Sigmoid colon (tissue), 7 donors: ENCODE measurements around the gene BMERB1. TPM values are rescaled to one million over a fixed set of nuclear protein-coding genes. Genes with fewer than 3 reads are reported as not detected.

ENCODE experiments used
- DNase-seq: peaks from one replicate; pipeline ENCODE4 v3.0.0-alpha.2; 2019
- H3K27ac ChIP-seq, 4 donors: fragments of 200-600 bp; sonication (generic); one replicate each; pipeline ENCODE4 v1.5.1; 2016 to 2019; ENCODE audit warnings: mild to moderate bottlenecking in 1 of 4
- H3K27me3 ChIP-seq, 3 donors: fragments of 200-600 bp; sonication (generic); one replicate each; pipeline ENCODE4 v1.5.1; 2019; ENCODE audit warnings: mild to moderate bottlenecking in 1 of 3
- H3K36me3 ChIP-seq, 4 donors: fragments of 200-600 bp; sonication (generic); one replicate each; pipeline ENCODE4 v1.5.1; 2016 to 2019
- H3K4me1 ChIP-seq, 4 donors: fragments of 200-600 bp; sonication (generic); one replicate each; pipeline ENCODE4 v1.5.1; 2017 to 2019
- H3K4me3 ChIP-seq, 4 donors: fragments of 200-600 bp; sonication (generic); one replicate each; pipeline ENCODE4 v1.5.1; 2017 to 2019; ENCODE audit warnings: mild to moderate bottlenecking in 2 of 4, moderate library complexity in 1 of 4
- H3K9me3 ChIP-seq, 4 donors: fragments of 200-600 bp in 3 of 4; sonication (generic) in 3 of 4; one replicate each; pipeline versions ENCODE4 v1.5.1 to v1.6.1; 2013 to 2019
- EP300 ChIP-seq, 4 donors: sonication (generic); formaldehyde crosslinking; IDR thresholded peaks; one replicate each; pipeline ENCODE4 v1.6.1; 2017; ENCODE audit warnings: antibody characterized with exemption in 4 of 4
- POLR2A ChIP-seq, 2 donors: fragments of 450-650 bp; IDR thresholded peaks; one replicate each; pipeline ENCODE4 v1.6.1; 2016; ENCODE audit warnings: antibody characterized with exemption in 2 of 2, mild to moderate bottlenecking in 2 of 2, moderate library complexity in 2 of 2
- POLR2AphosphoS5 ChIP-seq, 4 donors: sonication (generic); formaldehyde crosslinking; IDR thresholded peaks; one replicate each; pipeline ENCODE4 v1.6.1; 2017; ENCODE audit warnings: antibody characterized with exemption in 4 of 4
- WGBS, 2 donors: extraction: QIAGEN DNeasy Blood & Tissue Kit; methylation state at CpG; one replicate each; pipeline ENCODE4 v1.1.7; 2013; 5-methylcytosine and 5-hydroxymethylcytosine counted together
- intact Hi-C: fragments of 100-400 bp; cut with DNase I; formaldehyde crosslinking; loops from one replicate; pipeline ENCODE4 v1.15.1; 2023
- polyA plus RNA-seq, 3 donors: library from polyadenylated mRNA; stranded (reverse); fragments of 200-250 nt; gene quantifications; one replicate each; pipeline ENCODE4 v1.2.3, GENCODE V29; 2013
- total RNA-seq, 4 donors: library from RNA; depleted of rRNA; stranded (reverse); fragments of >200 nt; gene quantifications; one replicate each; pipeline ENCODE4 v1.1.0, GENCODE V29; 2016
- TF ChIP-seq, protein P1 (sequence below), 4 experiments: fragments of 450-650 bp in 3 of 4; fragments of 200-600 bp in 1 of 4; IDR thresholded peaks; one replicate each; pipeline ENCODE4 v1.5.1; 2016 to 2019; ENCODE audit warnings: antibody characterized with exemption in 4 of 4, mild to moderate bottlenecking in 3 of 4, moderate library complexity in 2 of 4
- donor health status: healthy with polysubstance abuse.
- donor health status: Bipolar disorder and iron deficiency.
- donor health status: healthy.

BMERB1 gene
- total and polyA plus RNA-seq, 7 donors: 3.7 to 112 (median 63.4) TPM

DNA sequence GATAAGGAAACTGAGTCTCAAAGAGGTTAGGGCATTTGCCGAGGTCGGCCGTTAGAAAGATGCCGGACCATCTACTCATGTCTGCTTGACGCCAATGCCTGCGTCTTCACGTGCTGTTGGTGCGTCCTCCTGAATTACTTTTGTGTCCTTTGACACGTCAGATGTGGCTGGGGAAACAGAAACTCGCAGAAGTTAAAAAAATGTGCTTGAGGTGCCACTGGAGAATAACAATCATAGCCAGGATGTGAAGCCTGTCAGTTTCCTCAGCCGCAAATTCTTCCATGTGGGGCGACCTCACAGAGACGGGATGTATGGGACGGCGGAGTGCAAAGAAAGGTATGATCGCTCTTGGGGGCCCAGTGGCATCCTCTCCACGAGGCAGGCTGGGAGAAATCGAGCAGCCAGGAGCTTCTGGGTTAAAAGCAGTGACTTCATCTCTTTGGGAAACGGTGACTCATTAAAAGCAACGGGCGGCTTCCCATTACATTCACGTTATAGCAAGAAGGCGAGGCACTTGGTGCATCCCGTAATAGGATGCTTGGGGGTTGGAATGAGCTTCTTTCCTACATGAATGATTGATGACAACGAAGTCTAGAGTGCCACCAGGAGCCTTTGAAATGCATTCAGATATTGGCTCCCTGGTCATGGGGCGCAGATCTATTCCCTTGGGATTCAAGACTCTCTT is 67.8 kb downstream of the BMERB1 start:
- WGBS, 2 donors: 59 to 79% methylated on average over 26 of the region's 26 CpGs
- peak overlapping the region in 1 of 4 donors; percentile 15 for H3K27ac ChIP-seq

DNA sequence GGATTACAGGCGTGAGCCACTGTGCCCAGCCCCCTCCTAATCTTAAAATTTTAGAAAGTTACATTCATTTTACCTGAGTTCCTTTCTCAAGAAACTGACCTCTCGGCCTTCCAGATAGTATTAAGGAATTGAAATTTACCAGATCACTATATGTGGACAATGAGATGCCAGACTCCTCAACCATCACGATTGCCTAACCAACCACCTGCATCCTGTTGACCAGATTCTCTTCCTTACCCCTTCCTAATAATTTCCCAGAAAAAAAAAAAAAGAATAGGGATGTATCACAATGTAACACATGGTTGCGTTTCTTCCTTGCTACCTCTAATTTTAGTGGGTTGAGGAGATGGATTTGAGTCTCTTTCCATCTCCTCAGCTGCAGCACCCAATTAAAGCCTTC is 72.1 kb downstream of the BMERB1 start:
- Histone ChIP-seq H3K9me3 (no peaks in the 10 kb centered on the region), H3K27ac (no peak overlapping the region), H3K4me1 (peaks cover 0 to 18% (median 15%) of the 10 kb centered on the region in 4 donors), H3K4me3 (no peak overlapping the region), H3K27me3 (no peaks in the 10 kb centered on the region), H3K36me3 (no peaks in the 10 kb centered on the region)
- TF ChIP-seq POLR2A (IDR thresholded peaks at IDR 0.05) (no peak), EP300 (IDR thresholded peaks at IDR 0.05) (no peak), POLR2AphosphoS5 (IDR thresholded peaks at IDR 0.05) (no peak)
- TF ChIP-seq, protein P1, sequence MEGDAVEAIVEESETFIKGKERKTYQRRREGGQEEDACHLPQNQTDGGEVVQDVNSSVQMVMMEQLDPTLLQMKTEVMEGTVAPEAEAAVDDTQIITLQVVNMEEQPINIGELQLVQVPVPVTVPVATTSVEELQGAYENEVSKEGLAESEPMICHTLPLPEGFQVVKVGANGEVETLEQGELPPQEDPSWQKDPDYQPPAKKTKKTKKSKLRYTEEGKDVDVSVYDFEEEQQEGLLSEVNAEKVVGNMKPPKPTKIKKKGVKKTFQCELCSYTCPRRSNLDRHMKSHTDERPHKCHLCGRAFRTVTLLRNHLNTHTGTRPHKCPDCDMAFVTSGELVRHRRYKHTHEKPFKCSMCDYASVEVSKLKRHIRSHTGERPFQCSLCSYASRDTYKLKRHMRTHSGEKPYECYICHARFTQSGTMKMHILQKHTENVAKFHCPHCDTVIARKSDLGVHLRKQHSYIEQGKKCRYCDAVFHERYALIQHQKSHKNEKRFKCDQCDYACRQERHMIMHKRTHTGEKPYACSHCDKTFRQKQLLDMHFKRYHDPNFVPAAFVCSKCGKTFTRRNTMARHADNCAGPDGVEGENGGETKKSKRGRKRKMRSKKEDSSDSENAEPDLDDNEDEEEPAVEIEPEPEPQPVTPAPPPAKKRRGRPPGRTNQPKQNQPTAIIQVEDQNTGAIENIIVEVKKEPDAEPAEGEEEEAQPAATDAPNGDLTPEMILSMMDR (IDR thresholded peaks at IDR 0.05): no peak
- no peak for DNase-seq
- WGBS, 2 donors: 82% methylated on average over 4 of the region's 4 CpGs
- intact Hi-C loops: no loop called here

More for the DNA sequence above, 67.8 kb downstream of the BMERB1 start:
- DNase-seq: no peak
- H3K9me3 ChIP-seq: no peaks in the 10 kb centered on the region
- no peak overlapping the region for H3K4me3 ChIP-seq
- no peaks in the 10 kb centered on the region for H3K36me3 ChIP-seq
- TF ChIP-seq, protein P1 (IDR thresholded peaks at IDR 0.05): no peak
- TF ChIP-seq POLR2AphosphoS5 (IDR thresholded peaks at IDR 0.05) (peak in 1 of 4 donors; percentile 24), EP300 (IDR thresholded peaks at IDR 0.05) (no peak), POLR2A (IDR thresholded peaks at IDR 0.05) (no peak)
- H3K4me1 ChIP-seq: peaks cover 0 to 11% (median 5%) of the 10 kb centered on the region in 4 donors
- intact Hi-C loops: no loop called here
- no peaks in the 10 kb centered on the region for H3K27me3 ChIP-seq

DNA sequence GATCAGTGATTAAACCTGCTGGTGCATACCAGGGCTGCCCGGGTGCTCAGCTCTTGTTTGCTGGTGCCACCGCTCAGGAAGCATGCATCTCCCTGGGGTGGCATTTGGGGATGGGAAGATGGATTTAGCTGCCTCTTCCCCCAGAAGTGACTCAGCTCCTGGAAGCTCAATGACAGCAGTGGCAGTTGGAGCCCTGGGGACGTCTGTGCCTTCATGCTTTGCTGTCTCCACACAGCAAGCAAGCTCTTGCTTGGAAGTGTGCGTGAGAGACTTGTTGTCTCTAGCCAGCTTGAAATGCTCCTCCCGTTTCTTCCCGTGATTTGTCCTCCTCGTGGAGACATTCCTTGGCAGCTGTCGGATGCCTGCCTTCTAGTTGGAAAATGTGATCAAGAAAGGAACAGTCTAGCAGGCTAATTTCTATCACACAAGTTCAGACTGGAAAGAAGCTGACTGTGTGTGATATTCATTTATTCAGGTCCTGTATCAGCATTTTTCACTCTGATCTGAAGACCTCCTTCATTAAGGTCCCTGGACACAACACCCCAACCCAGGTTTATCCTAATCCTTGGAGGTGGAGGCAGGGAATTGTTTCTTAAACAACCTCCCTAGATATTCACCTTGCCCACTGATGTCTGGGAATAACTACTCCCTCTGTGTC is 73.0 kb downstream of the BMERB1 start:
- WGBS, 2 donors: 31 to 41% methylated on average over 8 of the region's 8 CpGs
- DNase-seq: no peak
- Histone ChIP-seq H3K27ac (peak overlapping the region in 3 of 4 donors; percentile 8 to 45 (median 22)), H3K27me3 (no peaks in the 10 kb centered on the region), H3K4me3 (no peak overlapping the region), H3K4me1 (peaks cover 0 to 14% (median 13%) of the 10 kb centered on the region in 4 donors), H3K9me3 (no peaks in the 10 kb centered on the region), H3K36me3 (no peaks in the 10 kb centered on the region)
- TF ChIP-seq POLR2AphosphoS5 (IDR thresholded peaks at IDR 0.05) (peak in 1 of 4 donors; percentile 24), POLR2A (IDR thresholded peaks at IDR 0.05) (no peak), EP300 (IDR thresholded peaks at IDR 0.05) (no peak)
- TF ChIP-seq, protein P1 (IDR thresholded peaks at IDR 0.05): no peak
- intact Hi-C loops: no loop called here

DNA sequence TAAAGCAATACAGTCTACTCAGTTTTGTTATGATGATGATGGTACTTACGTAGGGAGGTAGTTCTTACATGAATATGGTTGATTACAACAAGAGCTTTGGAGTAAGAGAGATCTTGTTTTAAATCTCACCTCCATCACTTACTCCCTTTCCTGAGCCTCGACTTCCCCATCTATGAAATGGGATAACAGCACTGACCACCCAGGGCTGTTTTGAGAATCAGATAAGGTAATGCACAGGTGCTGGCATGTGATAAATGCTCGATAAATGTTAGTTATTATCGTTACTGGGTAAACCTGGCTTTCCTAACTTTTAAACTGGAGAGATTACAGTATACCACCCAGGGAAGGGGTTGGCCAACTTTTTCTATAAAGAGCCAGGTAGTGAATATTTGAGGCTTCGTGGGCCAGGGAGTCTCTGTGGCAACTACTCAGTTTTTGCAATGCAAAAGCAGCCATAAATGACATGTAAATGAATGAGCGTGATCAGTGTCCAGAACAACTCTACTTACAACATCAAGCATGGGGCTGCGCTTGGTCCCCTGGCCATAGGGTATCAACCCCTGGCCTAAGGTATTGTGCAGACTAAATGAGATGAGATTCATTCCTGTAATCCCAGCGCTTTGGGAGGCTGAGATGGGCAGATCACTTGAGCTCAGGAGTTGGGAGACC is 73.7 kb downstream of the BMERB1 start:
- no peaks in the 10 kb centered on the region for H3K9me3 ChIP-seq
- no peak for DNase-seq
- intact Hi-C loops: no loop called here
- H3K36me3 ChIP-seq: no peaks in the 10 kb centered on the region
- H3K4me3 ChIP-seq: no peak overlapping the region
- no peaks in the 10 kb centered on the region for H3K27me3 ChIP-seq
- H3K27ac ChIP-seq: peak overlapping the region in 3 of 4 donors; percentile 1 to 45 (median 8)
- TF ChIP-seq, protein P1 (IDR thresholded peaks at IDR 0.05): no peak
- TF ChIP-seq POLR2AphosphoS5 (IDR thresholded peaks at IDR 0.05): no peak
- TF ChIP-seq EP300 (IDR thresholded peaks at IDR 0.05): no peak
- no peak for TF ChIP-seq POLR2A (IDR thresholded peaks at IDR 0.05)
- 87 to 93% methylated on average over 8 of the region's 8 CpGs for WGBS, 2 donors
- peaks cover 0 to 14% (median 12%) of the 10 kb centered on the region in 4 donors for H3K4me1 ChIP-seq
